A172 (cell line): ENCODE results near the gene TANC2. TPM values are rescaled to one million over a fixed set of nuclear protein-coding genes. Genes with fewer than 3 reads are reported as not detected.
"Not testable (repeated sequence)": the region's sequence is repeated elsewhere in the genome, so short reads cannot be mapped to it uniquely, and the experiment has no call there.

Experiments
- DNase-seq: peaks from one replicate; pipeline ENCODE4 v3.0.0-alpha.2; 2015; ENCODE audit warnings: low spot score
- total RNA-seq: library from RNA; depleted of rRNA; stranded (reverse); fragments of >200 nt; shearing (Covaris generic); gene quantifications from 2 replicates; pipeline ENCODE4 v1.2.3, GENCODE V29; 2014

Gene TANC2
- total RNA-seq, 1 experiment from 2014 or later = 4.9 TPM

GRCh38 chr17:62964506-62964905 lies 1.5 kb upstream of the TANC2 start:
- no peak for DNase-seq

DNA sequence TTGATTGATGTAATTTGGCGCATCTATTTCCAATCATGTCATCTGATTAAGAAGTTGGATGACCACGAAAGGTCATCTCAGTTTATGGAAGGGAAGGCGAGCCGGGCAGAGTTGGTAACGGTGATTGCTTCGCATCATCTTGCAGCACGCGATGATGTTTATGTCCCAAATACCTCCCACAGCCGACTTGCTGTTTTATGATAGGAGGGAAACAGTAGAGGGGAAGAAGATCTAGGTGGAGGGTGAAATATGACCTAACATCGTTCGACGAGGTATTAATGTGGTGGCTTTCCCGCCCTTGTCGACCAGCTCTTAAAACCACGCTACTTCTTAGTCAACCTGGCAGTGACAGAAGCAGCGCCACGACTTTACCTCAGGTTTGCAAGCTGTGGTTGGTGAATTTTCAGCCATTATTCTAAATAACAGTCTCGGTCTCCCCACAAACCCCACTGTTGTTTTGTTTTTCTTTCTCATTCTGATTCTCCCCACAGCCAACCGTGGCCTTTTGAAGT lies 805 bp upstream of the TANC2 start:
- no peak for DNase-seq

- DNase-seq = no peak
Observed at GRCh38 chr17:62966426-62967204, 580 bp downstream of the TANC2 start.

- DNase-seq = no peak
Observed at GRCh38 chr17:62967205-62967529, 1.1 kb downstream of the TANC2 start.

DNA sequence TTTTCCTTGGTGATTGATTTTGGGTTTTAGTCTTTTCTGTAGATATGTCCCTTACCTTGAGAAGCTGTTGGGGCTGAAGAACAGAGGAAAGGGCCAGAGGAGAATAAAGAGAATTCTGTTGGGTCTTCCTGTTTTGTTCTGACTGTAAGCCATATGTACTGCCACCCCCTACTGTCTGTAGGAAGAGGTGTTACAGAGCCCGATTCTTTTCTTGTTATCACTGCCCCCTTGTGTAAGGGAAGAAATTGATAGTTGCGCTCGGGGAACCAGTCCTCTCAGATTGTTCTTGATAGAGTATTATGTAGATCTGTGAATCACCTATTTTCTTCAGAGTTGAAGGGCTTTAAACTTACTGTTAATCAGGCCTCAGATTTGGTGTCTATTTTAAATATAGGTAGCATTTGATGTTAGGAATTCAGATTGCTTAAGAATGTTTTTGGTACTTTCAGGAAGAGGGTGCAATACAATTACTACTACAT lies 2.4 kb downstream of the TANC2 start:
- peak; percentile 90 for DNase-seq

DNA sequence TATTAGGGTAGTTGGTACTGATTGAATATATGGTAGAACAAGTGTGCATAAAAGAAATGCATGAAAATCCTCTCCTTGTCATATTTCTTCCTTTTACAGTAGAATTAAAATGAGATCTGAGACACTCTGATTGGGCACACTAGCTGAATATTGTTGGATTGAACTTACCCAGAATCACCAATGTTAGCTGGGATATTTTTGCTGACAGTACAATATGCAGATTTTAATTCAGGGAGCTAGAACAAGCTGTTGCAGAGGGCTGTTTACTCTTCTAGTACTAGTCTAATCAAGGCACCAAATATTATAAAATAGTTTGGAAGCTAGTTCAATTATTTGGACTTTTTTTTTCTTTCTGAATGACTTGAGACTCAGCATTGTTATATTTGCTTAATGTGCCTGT lies 4.6 kb downstream of the TANC2 start:
- DNase-seq = no peak

- DNase-seq = no peak
Observed at GRCh38 chr17:62971853-62972252, 5.8 kb downstream of the TANC2 start.

- DNase-seq = no peak
Observed at GRCh38 chr17:62974788-62975187, 8.8 kb downstream of the TANC2 start.

- DNase-seq = no peak
Observed at GRCh38 chr17:62975206-62975605, 9.2 kb downstream of the TANC2 start.

DNA sequence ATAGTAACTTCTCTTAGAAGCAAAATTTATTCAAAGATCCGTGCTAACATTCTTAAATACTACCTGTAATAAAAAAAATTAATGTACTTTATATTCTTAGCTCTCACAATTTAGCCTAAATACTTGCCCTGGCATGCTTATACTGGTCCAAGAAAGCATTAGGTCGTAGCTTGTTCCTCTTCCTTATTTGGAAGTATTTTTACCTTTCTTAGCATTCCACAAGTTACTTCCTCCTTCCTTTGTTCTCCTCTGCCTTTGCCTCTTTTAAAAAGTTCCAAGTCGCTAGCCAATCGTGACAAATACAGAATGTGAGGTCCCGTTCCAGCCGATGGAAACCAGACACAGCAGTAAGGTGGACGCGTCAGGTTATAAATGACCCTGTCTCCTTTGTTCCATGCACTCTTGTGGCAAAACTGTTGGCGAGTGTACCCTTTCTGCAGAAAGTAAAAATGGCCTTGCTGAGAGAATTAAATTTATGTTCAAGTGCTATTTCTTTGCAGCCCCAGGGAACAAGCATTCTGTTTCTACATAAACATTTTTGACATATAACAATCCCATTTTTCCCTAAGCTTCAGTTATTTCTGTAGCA lies 10.7 kb downstream of the TANC2 start:
- not testable (repeated sequence) for DNase-seq

DNA sequence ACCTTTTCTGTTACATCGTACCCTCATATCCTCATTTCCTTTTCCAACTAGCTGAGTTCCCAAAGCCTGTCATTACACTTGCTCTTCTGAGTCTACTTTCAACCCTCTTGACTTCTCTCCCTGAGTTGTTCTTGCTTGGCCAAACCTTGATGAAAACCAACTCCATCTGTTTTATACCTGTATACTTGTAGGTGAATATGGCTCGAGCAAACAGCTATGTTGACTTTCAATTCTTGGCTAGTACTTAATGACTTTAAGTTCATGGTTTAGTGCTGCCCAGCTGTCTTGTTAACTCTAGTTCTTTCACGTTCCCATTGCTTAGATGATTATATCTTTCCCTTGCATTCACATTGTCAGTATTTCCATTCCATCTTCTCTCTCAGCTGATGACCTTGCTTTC lies 14.8 kb downstream of the TANC2 start:
- DNase-seq = no peak

DNA sequence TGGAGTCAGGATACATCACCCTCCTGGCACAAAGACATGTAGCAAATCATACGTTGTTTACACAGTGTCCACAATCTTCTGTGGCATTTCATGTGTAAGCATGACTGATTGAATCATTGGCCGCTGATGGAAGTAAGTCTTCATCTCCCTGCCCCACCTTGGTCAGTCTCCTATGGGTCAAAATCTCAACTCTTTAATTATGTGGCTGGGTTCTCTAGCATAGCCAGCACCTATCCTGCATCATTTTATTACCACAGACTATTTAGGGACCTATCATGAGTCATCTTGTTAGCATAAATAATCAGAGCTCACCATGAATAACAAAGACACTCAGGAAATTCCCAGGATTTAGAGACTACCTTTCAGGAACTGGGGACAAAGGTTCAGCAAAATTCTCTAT lies 15.9 kb downstream of the TANC2 start:
- peak; percentile 31 for DNase-seq

DNA sequence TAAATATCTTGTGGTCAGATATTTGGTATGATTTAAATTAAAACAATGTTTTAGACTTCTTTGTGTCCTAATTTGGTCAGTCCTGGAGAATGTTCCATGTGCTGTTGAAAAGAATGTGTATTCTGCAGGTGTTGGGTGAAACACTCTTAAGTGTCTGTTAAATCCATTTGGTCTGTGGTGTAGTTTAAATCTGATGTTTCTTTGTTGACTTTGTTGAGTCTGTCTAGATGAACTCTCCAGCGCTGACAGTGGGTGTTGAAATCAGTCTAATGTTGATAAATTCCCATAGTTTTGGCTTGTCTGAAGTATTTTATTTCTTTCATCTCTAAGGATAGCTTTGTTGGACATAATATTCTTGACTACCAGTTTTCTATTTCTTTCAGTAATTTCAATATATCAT lies 18.8 kb downstream of the TANC2 start:
- DNase-seq = no peak

GRCh38 chr17:62986549-62986948 lies 20.5 kb downstream of the TANC2 start:
- no peak for DNase-seq

DNA sequence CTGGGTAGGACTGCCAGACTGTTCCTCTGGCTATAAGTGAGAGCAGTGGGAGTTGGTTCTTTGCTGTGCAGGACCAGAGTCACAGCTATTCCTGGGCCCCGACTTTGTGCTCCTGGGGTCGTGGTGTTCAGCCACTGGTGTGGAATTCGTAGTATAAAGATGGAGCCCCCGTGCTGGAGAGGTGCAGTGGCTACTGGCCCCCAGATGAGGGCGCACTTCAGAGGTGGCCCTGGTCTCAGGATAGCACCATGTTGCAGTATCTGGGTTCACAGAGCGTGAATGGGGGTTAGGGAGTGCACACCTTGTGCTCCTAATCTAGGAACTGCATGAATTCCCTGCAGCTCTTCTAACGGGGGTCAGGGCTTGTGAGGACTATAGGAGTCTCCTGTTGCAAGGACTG lies 21.1 kb downstream of the TANC2 start:
- DNase-seq = no peak

GRCh38 chr17:62989501-62989900 lies 23.5 kb downstream of the TANC2 start:
- DNase-seq = no peak

- no peak for DNase-seq
Observed at GRCh38 chr17:62994931-62995330, 28.9 kb downstream of the TANC2 start.

- peak; percentile 53 for DNase-seq
Observed at GRCh38 chr17:62995377-62995885, 29.4 kb downstream of the TANC2 start.

- no peak for DNase-seq
Observed at GRCh38 chr17:62996221-62996620, 30.2 kb downstream of the TANC2 start.

DNA sequence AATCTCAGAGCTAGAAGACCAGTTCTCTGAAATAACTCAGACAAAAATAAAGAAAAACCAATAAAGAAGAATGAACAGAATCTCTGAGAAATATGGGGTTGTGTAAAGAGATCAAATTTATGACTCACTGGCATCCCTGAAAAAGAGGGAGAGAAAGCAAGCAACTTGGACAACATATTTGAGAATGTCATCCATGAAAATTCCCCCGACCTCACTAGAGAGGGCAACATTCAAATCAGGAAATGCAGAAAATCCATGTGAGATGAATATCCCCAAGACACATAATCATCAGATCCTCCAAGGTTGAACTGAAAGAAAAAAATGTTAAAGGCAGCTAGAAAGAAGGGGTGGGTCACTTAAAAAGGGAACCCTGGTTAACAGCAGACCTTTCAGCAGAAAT lies 32.1 kb downstream of the TANC2 start:
- DNase-seq = no peak

DNA sequence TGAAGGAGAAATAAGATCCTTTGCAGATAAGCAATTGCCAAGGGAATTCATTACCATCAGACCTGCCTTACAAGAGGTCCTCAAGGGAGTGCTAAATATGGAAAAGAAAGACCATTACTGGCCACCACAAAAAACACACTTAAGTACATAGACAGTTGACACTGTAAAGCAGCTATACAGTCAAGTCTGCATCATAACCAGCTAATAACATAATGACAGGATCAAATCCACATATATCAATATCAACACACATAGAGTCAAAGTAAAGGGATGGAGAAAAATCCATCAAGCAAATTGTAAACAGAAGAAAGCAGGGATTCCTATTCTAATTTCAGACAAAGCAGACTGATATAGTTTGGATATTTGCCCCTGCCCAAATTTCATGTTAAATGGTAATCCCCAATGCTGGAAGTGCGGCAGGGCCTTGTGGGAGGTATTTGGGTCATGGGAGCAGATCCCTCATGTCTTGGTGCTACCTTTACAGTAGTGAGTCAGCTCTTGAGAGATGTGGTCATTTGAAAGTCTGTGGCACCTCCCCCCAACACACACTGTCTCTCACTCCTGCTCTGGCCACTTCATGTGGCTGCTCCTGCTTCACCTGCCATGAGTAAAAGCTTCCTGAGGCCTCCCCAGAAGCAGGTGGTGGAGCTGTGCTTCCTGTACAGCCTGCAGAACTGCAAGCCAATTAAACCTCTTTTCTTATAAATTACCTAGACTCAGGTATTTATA lies 32.8 kb downstream of the TANC2 start:
- DNase-seq = peak; percentile 1

GRCh38 chr17:62999736-63000135 lies 33.7 kb downstream of the TANC2 start:
- DNase-seq = no peak
